Measurements from ENCODE around the gene APPL2. TPM values are rescaled to one million over a fixed set of nuclear protein-coding genes. Genes with fewer than 3 reads are reported as not detected.

The APPL2 gene
- total RNA-seq, 4 donors from 2014 or later: 30.9 to 52.3 (median 35.2) TPM

GRCh38 chr12:105198961-105199360 is 37.0 kb downstream of the APPL2 start:
- H3K36me3 ChIP-seq: peaks cover 8 to 100% (median 36%) of the 10 kb centered on the region in 3 donors
- intact Hi-C loops (cut with DNase I): no loop called here
- 82 to 83% methylated on average over 4 to 5 of the region's 6 CpGs for WGBS, 2 donors

DNA sequence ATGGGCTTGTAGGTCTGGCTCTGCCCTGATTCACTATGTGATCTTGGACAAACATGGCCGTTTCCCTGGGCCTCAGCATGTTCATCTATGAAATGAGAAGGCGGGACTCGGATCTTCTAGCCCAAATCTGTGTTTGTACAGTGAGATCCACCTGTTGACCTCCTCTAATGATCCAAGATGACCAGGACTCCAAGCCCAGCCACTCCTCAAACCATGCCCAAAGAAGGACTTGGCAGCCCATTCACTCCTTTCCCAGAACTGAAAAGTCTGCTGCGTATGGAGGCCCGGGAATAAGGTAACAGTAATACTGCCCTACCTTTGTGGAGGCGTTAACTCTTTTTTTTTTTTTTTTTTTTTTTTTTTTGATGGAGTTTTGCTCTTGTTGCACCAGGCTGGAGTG is 39.9 kb downstream of the APPL2 start:
- no peak for DNase-seq
- H3K9me3 ChIP-seq: no peaks in the 10 kb centered on the region
- WGBS, 2 donors: 95 to 96% methylated on average over 6 of the region's 6 CpGs
- H3K36me3 ChIP-seq: peaks cover 9 to 100% (median 28%) of the 10 kb centered on the region in 3 donors
- H3K4me3 ChIP-seq: no peak overlapping the region
- no peaks in the 10 kb centered on the region for H3K27me3 ChIP-seq
- H3K4me1 ChIP-seq: no peaks in the 10 kb centered on the region
- intact Hi-C loops (cut with DNase I): no loop called here
- no peak overlapping the region for H3K27ac ChIP-seq
- no peak for TF ChIP-seq POLR2A (IDR thresholded peaks at IDR 0.05)
- TF ChIP-seq, protein P1, sequence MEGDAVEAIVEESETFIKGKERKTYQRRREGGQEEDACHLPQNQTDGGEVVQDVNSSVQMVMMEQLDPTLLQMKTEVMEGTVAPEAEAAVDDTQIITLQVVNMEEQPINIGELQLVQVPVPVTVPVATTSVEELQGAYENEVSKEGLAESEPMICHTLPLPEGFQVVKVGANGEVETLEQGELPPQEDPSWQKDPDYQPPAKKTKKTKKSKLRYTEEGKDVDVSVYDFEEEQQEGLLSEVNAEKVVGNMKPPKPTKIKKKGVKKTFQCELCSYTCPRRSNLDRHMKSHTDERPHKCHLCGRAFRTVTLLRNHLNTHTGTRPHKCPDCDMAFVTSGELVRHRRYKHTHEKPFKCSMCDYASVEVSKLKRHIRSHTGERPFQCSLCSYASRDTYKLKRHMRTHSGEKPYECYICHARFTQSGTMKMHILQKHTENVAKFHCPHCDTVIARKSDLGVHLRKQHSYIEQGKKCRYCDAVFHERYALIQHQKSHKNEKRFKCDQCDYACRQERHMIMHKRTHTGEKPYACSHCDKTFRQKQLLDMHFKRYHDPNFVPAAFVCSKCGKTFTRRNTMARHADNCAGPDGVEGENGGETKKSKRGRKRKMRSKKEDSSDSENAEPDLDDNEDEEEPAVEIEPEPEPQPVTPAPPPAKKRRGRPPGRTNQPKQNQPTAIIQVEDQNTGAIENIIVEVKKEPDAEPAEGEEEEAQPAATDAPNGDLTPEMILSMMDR (IDR thresholded peaks at IDR 0.05): no peak

More at GRCh38 chr12:105198961-105199360, 37.0 kb downstream of the APPL2 start:
- Histone ChIP-seq H3K9me3 (no peaks in the 10 kb centered on the region), H3K4me1 (no peaks in the 10 kb centered on the region), H3K4me3 (no peak overlapping the region), H3K27me3 (no peaks in the 10 kb centered on the region), H3K27ac (no peak overlapping the region)
- DNase-seq: no peak
- TF ChIP-seq POLR2A (IDR thresholded peaks at IDR 0.05): no peak
- TF ChIP-seq, protein P1 (IDR thresholded peaks at IDR 0.05): no peak

GRCh38 chr12:105194947-105195346 is 41.0 kb downstream of the APPL2 start:
- H3K4me3 ChIP-seq: no peak overlapping the region
- WGBS, 2 donors: 90% methylated on average over 6 of the region's 6 CpGs
- no peak overlapping the region for H3K27ac ChIP-seq
- intact Hi-C loops (cut with DNase I): no loop called here
- TF ChIP-seq, protein P1 (IDR thresholded peaks at IDR 0.05): no peak
- TF ChIP-seq POLR2A (IDR thresholded peaks at IDR 0.05): no peak
- peaks cover 9 to 100% (median 28%) of the 10 kb centered on the region in 3 donors for H3K36me3 ChIP-seq
- no peaks in the 10 kb centered on the region for H3K9me3 ChIP-seq
- DNase-seq: no peak
- no peaks in the 10 kb centered on the region for H3K27me3 ChIP-seq
- no peaks in the 10 kb centered on the region for H3K4me1 ChIP-seq

- Histone ChIP-seq H3K4me1 (no peaks in the 10 kb centered on the region), H3K27me3 (no peaks in the 10 kb centered on the region), H3K9me3 (no peaks in the 10 kb centered on the region), H3K4me3 (no peak overlapping the region), H3K36me3 (peaks cover 9 to 100% (median 36%) of the 10 kb centered on the region in 3 donors), H3K27ac (no peak overlapping the region)
- DNase-seq: no peak
- intact Hi-C loops (cut with DNase I): no loop called here
- WGBS, 2 donors: 73 to 100% methylated on average over 1 of the region's 1 CpG
- no peak for TF ChIP-seq POLR2A (IDR thresholded peaks at IDR 0.05)
- TF ChIP-seq, protein P1 (IDR thresholded peaks at IDR 0.05): no peak
Measured at GRCh38 chr12:105192624-105193225, 43.2 kb downstream of the APPL2 start.

- WGBS, 2 donors: 86 to 88% methylated on average over 6 of the region's 6 CpGs
- TF ChIP-seq, protein P1 (IDR thresholded peaks at IDR 0.05): no peak
- no peak for TF ChIP-seq POLR2A (IDR thresholded peaks at IDR 0.05)
- no peaks in the 10 kb centered on the region for H3K4me1 ChIP-seq
- DNase-seq: no peak
- intact Hi-C loops (cut with DNase I): no loop called here
- H3K9me3 ChIP-seq: no peaks in the 10 kb centered on the region
- no peaks in the 10 kb centered on the region for H3K27me3 ChIP-seq
- H3K4me3 ChIP-seq: no peak overlapping the region
- peaks cover 12 to 100% (median 26%) of the 10 kb centered on the region in 3 donors for H3K36me3 ChIP-seq
- H3K27ac ChIP-seq: no peak overlapping the region
Measured at GRCh38 chr12:105190530-105190929, 45.4 kb downstream of the APPL2 start.

Measured in esophagus squamous epithelium (tissue), 5 donors.